PC-3 (cell line): ENCODE data around the gene FRZB.

ENCODE experiments used
- EZH2 ChIP-seq: fragments of 300-600 bp; sonication (generic); IDR thresholded peaks from one replicate; pipeline ENCODE4 v1.6.1; 2017; ENCODE audit warnings: antibody characterized with exemption, mild to moderate bottlenecking, low read length; ENCODE audit not compliant: unreplicated experiment
- TF ChIP-seq, protein P1 (sequence below): fragments of 300-600 bp; sonication (generic); conservative IDR thresholded peaks from 2 replicates; pipeline ENCODE4 v1.5.1; 2017; ENCODE audit warnings: antibody characterized with exemption, low read depth, mild to moderate bottlenecking, low read length

DNA sequence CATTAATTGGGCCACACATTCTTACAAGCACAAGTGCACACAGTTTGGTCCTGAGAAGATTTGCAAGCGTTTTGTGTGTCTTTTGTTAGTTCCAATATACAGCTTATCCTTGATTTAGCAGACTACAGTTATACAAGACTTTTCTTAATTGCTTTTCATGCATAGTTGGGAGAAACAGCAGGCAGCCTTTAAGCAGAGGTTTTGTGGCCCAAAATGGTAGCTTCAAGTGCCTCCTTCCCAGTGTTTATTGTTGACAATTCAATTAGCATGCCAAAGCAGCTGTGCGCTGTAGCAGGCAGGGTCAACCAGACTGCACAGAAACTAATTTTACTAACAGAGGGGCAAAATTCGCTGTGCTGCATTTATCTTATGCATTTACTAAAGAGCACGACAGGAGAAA lies 47.5 kb downstream of the FRZB start:
- TF ChIP-seq, protein P1, sequence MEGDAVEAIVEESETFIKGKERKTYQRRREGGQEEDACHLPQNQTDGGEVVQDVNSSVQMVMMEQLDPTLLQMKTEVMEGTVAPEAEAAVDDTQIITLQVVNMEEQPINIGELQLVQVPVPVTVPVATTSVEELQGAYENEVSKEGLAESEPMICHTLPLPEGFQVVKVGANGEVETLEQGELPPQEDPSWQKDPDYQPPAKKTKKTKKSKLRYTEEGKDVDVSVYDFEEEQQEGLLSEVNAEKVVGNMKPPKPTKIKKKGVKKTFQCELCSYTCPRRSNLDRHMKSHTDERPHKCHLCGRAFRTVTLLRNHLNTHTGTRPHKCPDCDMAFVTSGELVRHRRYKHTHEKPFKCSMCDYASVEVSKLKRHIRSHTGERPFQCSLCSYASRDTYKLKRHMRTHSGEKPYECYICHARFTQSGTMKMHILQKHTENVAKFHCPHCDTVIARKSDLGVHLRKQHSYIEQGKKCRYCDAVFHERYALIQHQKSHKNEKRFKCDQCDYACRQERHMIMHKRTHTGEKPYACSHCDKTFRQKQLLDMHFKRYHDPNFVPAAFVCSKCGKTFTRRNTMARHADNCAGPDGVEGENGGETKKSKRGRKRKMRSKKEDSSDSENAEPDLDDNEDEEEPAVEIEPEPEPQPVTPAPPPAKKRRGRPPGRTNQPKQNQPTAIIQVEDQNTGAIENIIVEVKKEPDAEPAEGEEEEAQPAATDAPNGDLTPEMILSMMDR = no peak
- no peak for TF ChIP-seq EZH2
